Smooth muscle cell (in vitro differentiated cells): ENCODE results near the gene ZNF536. TPM values are rescaled to one million over a fixed set of nuclear protein-coding genes. Genes with fewer than 3 reads are reported as not detected.

Experiments used
- DNase-seq: peaks from one replicate; lab custom pipeline; 2025; ENCODE audit not compliant: unreplicated experiment; lab: John Stamatoyannopoulos, UW
- H2AFZ ChIP-seq: fragments of 200-600 bp; sonication (generic); 2 replicates; pipeline ENCODE4 v1.6.0; 2016; ENCODE audit warnings: antibody characterized with exemption, low read depth, mild to moderate bottlenecking
- H3F3A ChIP-seq: fragments of 200-600 bp; sonication (generic); 2 replicates; pipeline ENCODE4 v1.6.0; 2017; ENCODE audit warnings: antibody characterized with exemption, low read depth
- H3K27ac ChIP-seq: fragments of 200-600 bp; sonication (generic); 2 replicates; pipeline ENCODE4 v1.5.1; 2016; ENCODE audit warnings: low read depth, mild to moderate bottlenecking
- H3K27me3 ChIP-seq: fragments of 200-600 bp; sonication (generic); 2 replicates; pipeline ENCODE4 v1.6.1; 2016; ENCODE audit warnings: low read depth, mild to moderate bottlenecking
- H3K36me3 ChIP-seq: fragments of 200-600 bp; sonication (generic); 2 replicates; pipeline ENCODE4 v1.5.1; 2016; ENCODE audit warnings: low read depth
- H3K4me1 ChIP-seq: fragments of 200-600 bp; sonication (generic); 2 replicates; pipeline ENCODE4 v1.5.1; 2016; ENCODE audit warnings: low read depth
- H3K4me2 ChIP-seq: fragments of 200-600 bp; sonication (generic); 2 replicates; pipeline ENCODE4 v1.6.0; 2016; ENCODE audit warnings: mild to moderate bottlenecking
- H3K4me3 ChIP-seq: fragments of 200-600 bp; sonication (generic); 2 replicates; pipeline ENCODE4 v1.5.1; 2016; ENCODE audit warnings: mild to moderate bottlenecking
- H3K79me2 ChIP-seq: fragments of 200-600 bp; sonication (generic); 2 replicates; pipeline ENCODE4 v1.6.0; 2016; ENCODE audit warnings: low read depth, mild to moderate bottlenecking
- H3K9ac ChIP-seq: fragments of 200-600 bp; sonication (generic); 2 replicates; pipeline ENCODE4 v1.6.0; 2016; ENCODE audit warnings: low read depth
- H3K9me3 ChIP-seq: fragments of 200-600 bp; sonication (generic); replicated peaks from 2 replicates; pipeline ENCODE4 v1.5.1; 2016; ENCODE audit warnings: low read depth
- H4K20me1 ChIP-seq: fragments of 200-600 bp; sonication (generic); 2 replicates; pipeline ENCODE4 v1.6.0; 2016; ENCODE audit warnings: low read depth
- CTCF ChIP-seq: fragments of 200-600 bp; sonication (generic); IDR thresholded peaks from 2 replicates; pipeline ENCODE4 v1.5.1; 2017; ENCODE audit warnings: borderline replicate concordance, mild to moderate bottlenecking, antibody characterized with exemption; ENCODE audit not compliant: insufficient read depth, poor library complexity, severe bottlenecking
- WGBS: methylation state at CpG from one replicate; pipeline ENCODE4 v1.1.7; 2016; ENCODE audit warnings: low lambda C conversion rate; 5-methylcytosine and 5-hydroxymethylcytosine counted together
- polyA plus RNA-seq: library from polyadenylated mRNA; unstranded; fragments of >200 nt; fragmentation: Nextera tagmentation; extraction: Ambion mirVana; gene quantifications from 2 replicates; pipeline ENCODE4 v1.2.1, GENCODE V29; 2016
- total RNA-seq: library from RNA; depleted of rRNA; stranded (reverse); fragments of >200 nt; gene quantifications from 2 replicates; pipeline ENCODE4 v1.2.3, GENCODE V29; 2014

The ZNF536 gene
- total and polyA plus RNA-seq, 2 experiments from 2014 or later, result not detected

GRCh38 chr19:30546332-30546731 is 174.1 kb downstream of the ZNF536 start:
- H3K4me3 ChIP-seq, result no peak overlapping the region
- H3K27ac ChIP-seq, result no peak overlapping the region
- no peak overlapping the region for H3K4me2 ChIP-seq
- no peaks in the 10 kb centered on the region for H3K27me3 ChIP-seq
- H4K20me1 ChIP-seq, result no peaks in the 10 kb centered on the region
- H2AFZ ChIP-seq, result no peak overlapping the region
- H3K4me1 ChIP-seq, result no peaks in the 10 kb centered on the region
- no peak for TF ChIP-seq CTCF
- no peaks in the 10 kb centered on the region for H3K79me2 ChIP-seq
- H3K36me3 ChIP-seq, result no peaks in the 10 kb centered on the region
- no peak overlapping the region for H3K9ac ChIP-seq
- H3K9me3 ChIP-seq, result no peaks in the 10 kb centered on the region
- DNase-seq, result no peak
- 82% methylated on average over 6 of the region's 6 CpGs for WGBS
- no peaks in the 10 kb centered on the region for H3F3A ChIP-seq

- H3K4me1 ChIP-seq, result no peaks in the 10 kb centered on the region
- no peaks in the 10 kb centered on the region for H3K27me3 ChIP-seq
- H3K79me2 ChIP-seq, result no peaks in the 10 kb centered on the region
- H2AFZ ChIP-seq, result no peak overlapping the region
- DNase-seq, result no peak
- no peak overlapping the region for H3K9ac ChIP-seq
- no peaks in the 10 kb centered on the region for H3K9me3 ChIP-seq
- H3K27ac ChIP-seq, result no peak overlapping the region
- H4K20me1 ChIP-seq, result no peaks in the 10 kb centered on the region
- no peak overlapping the region for H3K4me2 ChIP-seq
- TF ChIP-seq CTCF, result no peak
- no peak overlapping the region for H3K4me3 ChIP-seq
- no peaks in the 10 kb centered on the region for H3K36me3 ChIP-seq
- no peaks in the 10 kb centered on the region for H3F3A ChIP-seq
- WGBS, result 92% methylated on average over 2 of the region's 2 CpGs
Observed at GRCh38 chr19:30547246-30547645, 175.1 kb downstream of the ZNF536 start.

- Histone ChIP-seq H3K4me1 (no peaks in the 10 kb centered on the region), H3K36me3 (no peaks in the 10 kb centered on the region), H3K9ac (no peak overlapping the region), H3K79me2 (no peaks in the 10 kb centered on the region), H4K20me1 (no peaks in the 10 kb centered on the region), H3K27ac (no peak overlapping the region), H2AFZ (no peak overlapping the region), H3K27me3 (no peaks in the 10 kb centered on the region), H3K4me3 (no peak overlapping the region), H3F3A (no peaks in the 10 kb centered on the region), H3K9me3 (no peaks in the 10 kb centered on the region), H3K4me2 (no peak overlapping the region)
- no peak for TF ChIP-seq CTCF
- 89% methylated on average over 13 of the region's 13 CpGs for WGBS
- DNase-seq, result no peak
Observed at GRCh38 chr19:30549151-30549550, 177.0 kb downstream of the ZNF536 start.

- H3K9ac ChIP-seq, result no peak overlapping the region
- 69% methylated on average over 11 of the region's 11 CpGs for WGBS
- no peak for DNase-seq
- no peaks in the 10 kb centered on the region for H4K20me1 ChIP-seq
- no peaks in the 10 kb centered on the region for H3K4me1 ChIP-seq
- H3K9me3 ChIP-seq, result no peaks in the 10 kb centered on the region
- H3K79me2 ChIP-seq, result no peaks in the 10 kb centered on the region
- no peaks in the 10 kb centered on the region for H3K27me3 ChIP-seq
- H3K36me3 ChIP-seq, result no peaks in the 10 kb centered on the region
- H3K4me2 ChIP-seq, result no peak overlapping the region
- H2AFZ ChIP-seq, result no peak overlapping the region
- no peak overlapping the region for H3K4me3 ChIP-seq
- H3K27ac ChIP-seq, result no peak overlapping the region
- no peak for TF ChIP-seq CTCF
- no peaks in the 10 kb centered on the region for H3F3A ChIP-seq
Observed at GRCh38 chr19:30551271-30551670, 179.1 kb downstream of the ZNF536 start.
